Choroid plexus epithelial cell (primary cell): Measurements from ENCODE around the gene TBPL2.
A peak's percentile ranks its signal among the peaks of the same experiment; 100 is the strongest.

Source experiments
- DNase-seq: peaks from one replicate; pipeline ENCODE4 v3.0.0-alpha.2; 2010; ENCODE audit warnings: low read depth
- H3K4me3 ChIP-seq: 2 replicates; pipeline ENCODE4 v1.5.1; 2011; ENCODE audit warnings: low read depth, mild to moderate bottlenecking, control low read depth, low read length, moderate library complexity
- CTCF ChIP-seq: conservative IDR thresholded peaks from 2 replicates; pipeline ENCODE4 v1.5.1; 2011; ENCODE audit warnings: low read depth, mild to moderate bottlenecking, control low read depth, inconsistent platforms, low read length, moderate library complexity

Gene TBPL2

GRCh38 chr14:55372423-55372822 is 68.0 kb downstream of the TBPL2 start:
- no peak for TF ChIP-seq CTCF
- H3K4me3 ChIP-seq = no peak overlapping the region
- no peak for DNase-seq

GRCh38 chr14:55370883-55371455 is 69.4 kb downstream of the TBPL2 start:
- no peak for DNase-seq
- no peak for TF ChIP-seq CTCF

GRCh38 chr14:55366271-55366670 is 74.1 kb downstream of the TBPL2 start:
- DNase-seq = peak; percentile 69
- no peak for TF ChIP-seq CTCF
- no peak overlapping the region for H3K4me3 ChIP-seq

More at GRCh38 chr14:55370883-55371455, 69.4 kb downstream of the TBPL2 start:
- no peak overlapping the region for H3K4me3 ChIP-seq
